Measurements from ENCODE around the gene KMT5B.

The KMT5B gene

GRCh38 chr11:68142441-68143309 lies 70.4 kb downstream of the KMT5B start:
- no peak for DNase-seq

- peak; percentile 27 to 78 for DNase-seq
Measured at GRCh38 chr11:68142028-68142412, 71.1 kb downstream of the KMT5B start.

- no peak for DNase-seq
Measured at GRCh38 chr11:68141246-68142027, 71.7 kb downstream of the KMT5B start.

GRCh38 chr11:68140496-68141245 lies 72.4 kb downstream of the KMT5B start:
- no peak for DNase-seq

DNA sequence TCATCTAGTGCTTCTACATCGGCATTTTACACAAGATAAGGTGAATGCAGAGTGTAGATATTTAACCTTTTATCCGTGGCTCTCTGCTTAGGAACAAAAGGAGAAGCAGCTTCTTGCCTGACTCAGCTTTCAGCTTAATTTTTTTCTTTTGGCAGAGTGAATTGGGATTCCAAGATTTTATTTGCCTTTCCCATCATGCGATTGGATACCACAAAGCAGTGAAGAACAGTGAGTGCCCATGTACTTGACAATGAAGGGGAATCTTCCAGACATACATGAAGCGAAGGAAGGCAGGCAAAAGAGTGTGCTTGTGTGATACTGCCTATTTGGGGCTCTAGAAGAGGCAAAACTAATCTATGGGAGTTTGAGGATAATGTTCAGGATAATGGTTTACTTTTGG lies 74.9 kb downstream of the KMT5B start:
- no peak for DNase-seq

DNA sequence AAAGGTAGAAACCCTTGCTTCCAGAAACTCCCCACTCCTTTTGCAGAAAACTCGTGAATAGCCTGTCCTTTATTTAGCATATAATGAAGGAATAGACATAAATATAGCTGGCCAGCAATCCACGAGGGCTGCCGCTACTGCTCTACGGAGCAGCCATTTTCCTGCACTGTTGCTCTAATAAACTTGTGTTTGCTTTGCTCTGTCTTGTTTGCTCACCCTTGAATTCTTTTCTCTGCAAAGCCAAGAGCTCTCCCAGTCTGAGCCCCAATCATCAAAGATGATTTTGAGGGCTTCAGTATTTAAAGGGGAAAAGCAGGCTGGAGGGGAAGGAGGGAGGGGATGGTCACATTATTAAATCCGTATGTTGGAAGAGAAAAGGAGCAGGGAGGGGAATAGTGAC lies 75.3 kb downstream of the KMT5B start:
- no peak for DNase-seq

DNA sequence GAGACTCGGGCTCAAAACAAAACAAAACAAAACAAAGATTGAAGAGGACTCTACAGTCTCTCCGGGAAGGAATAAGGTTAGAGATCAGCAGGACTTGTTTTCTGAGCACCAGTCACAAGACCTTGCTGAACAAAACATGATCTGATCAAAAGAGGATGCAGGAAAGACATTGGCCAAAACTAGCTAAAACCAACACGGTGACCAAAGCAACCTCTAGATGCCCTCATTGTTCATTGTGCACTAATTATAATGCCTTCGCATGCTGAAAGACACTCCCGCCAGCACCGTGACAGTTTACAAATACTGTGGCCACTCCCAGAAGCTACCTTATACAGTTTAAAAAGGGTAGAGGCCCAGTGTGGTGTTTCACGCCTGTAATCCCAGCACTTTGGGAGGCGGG lies 76.2 kb downstream of the KMT5B start:
- DNase-seq, result no peak

- DNase-seq, result no peak
Measured at GRCh38 chr11:68135161-68135560, 77.9 kb downstream of the KMT5B start.

- no peak for DNase-seq
Measured at GRCh38 chr11:68133761-68134160, 79.3 kb downstream of the KMT5B start.

- DNase-seq, result no peak
Measured at GRCh38 chr11:68130121-68130520, 83.0 kb downstream of the KMT5B start.

DNA sequence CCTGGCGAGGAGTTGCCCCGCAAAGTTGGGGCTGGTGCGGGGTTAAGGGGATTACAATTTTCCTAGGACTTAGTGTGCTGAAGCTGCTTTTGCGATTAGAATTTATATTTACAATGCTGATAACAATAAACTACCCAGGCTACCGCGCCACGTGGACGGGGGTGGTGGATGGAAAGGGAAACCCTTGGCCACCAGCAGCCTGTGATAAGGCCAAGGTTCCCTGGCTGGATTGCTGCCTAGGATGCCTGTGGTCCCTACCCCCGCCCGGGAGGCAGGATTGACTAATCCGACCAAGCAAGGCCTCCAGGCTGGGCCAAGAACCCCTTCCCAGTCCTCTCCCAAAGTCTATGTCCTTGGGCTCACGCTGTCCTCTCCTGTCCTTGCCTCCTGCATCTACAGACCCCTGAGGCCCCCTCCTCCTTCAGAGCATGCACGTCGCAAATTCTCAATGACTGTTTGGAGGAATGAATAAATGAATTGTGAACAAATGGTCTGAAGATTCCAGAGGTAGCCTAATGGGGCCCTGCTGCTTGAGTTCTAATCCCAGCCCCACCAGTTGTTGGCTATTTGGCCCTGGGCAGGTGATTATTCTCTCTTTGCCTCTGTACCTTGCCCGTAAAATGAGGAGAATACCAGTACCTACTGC lies 84.3 kb downstream of the KMT5B start:
- no peak for DNase-seq

DNA sequence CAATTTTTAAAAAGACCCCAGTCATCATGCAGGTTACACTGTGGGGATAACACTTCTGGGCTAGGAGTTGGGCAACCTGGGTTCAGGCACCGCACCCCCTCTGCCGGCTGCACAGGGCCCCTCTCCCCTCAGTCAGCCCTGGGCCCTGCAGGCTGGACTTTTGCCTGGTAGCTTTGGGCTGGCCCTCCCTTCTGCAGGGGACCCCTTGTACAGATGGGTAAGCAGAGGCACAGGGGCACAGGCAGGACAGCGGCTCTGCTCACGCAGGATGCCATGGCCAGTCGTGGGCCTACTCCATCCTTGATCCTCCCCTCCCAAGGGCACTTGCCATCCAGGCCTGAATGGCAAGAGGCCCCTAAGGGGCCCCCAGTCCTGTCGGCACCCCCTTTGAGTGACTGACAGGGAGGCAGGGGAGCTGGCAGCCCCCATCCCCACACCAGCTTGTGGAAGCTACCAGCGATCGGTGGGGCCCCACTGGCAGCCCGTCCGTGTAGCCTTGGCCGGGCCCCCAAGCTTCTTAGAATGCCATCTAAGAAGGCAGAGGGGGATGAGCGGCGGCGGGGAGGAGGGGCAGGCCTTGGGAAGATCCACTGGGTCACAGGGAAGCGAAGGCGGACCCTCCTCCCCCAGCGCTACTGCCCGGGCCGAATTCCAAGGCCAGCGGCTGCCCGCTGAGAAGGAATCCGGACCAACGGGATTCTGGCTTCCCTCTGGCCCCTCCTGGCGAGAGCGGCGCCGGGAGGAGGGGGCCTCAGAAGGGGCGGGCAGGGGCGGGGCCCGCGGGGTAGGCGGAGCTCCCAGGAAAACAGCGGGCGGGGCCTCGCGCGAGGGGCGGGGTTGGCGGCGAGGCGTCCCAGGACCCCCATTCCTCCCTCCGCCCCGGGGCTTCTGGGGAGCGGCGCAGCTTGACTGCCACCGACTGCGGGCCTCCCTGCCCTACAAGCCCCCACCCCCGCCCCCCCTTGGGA lies 85.1 kb downstream of the KMT5B start:
- DNase-seq, result no peak

GRCh38 chr11:68125164-68125563 lies 87.9 kb downstream of the KMT5B start:
- DNase-seq, result no peak

DNA sequence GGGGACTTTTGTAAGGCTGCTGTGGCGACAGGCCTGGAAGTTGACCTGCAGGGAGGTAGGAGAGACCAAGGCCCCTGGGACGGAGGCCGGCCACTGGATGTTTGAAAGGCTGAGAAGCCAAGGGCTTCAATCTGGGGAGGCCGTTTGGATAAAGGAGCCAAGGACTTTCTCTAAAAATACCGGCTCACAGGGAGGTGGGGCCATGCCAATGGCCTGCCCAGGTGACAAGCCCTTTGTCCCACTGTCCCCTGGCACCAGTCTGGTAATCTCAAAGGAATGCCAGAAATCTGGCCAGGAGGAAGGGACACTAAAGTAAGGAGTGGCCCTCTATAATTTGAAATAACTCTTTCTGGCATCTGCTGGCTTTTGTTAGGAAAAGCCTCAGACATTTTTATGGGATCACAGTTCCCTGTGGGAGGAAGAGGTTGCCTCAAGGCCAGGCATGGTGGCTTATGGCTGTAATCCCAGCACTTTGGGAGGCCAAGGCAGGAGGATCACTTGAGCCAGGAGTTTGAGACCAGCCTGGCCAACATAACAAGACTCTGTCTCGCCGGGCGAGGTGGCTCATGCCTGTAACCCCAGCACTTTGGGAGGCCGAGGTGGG lies 90.1 kb downstream of the KMT5B start:
- no peak for DNase-seq

DNA sequence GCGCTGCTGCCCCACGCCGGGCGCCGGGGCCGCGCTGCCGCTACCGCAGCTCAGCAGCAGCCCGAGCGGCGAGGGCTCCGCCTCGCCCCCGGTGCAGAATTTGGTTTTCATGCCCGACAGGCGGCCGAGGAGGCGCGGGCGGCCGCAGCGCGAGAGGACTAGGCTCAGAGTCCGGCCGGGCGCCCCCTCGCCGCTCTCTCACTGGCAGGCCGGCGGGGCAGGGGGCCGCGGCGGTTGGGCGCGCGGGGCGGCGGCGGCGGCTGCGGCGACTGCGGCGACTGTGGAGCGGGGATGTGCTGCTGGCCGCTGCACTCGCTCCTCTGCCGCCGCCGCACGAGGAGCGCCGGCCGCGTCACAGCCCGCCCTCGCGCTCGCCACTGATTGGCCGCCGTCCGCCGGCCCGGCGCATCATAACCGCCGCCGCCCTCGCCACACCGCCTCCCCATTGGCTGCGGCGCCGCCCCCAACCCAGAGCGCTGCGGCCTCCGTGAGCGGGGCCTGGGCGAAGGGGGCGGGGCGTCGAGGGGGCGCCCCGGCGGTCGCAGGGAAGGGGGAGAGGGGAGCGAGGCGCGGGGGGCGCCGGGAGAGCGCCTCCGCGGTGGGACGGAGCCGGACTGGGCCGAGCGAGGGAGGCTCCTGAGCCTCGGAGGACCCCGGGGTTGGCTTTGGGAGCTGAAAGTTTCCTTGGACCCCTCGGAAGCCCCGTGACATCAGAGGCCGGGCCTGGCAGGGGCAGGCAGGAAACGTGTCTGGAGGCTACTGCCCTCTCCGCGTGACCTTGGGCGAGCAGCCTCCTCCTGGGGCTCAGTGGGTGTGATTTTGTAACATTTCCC lies 91.8 kb downstream of the KMT5B start, which contains the start of gene CHKA:
Gene CHKA, minus strand, starts transcription at position 322 of the 833 bp plus-strand sequence. Its CDS starts 211 bp downstream, at position 111.
- DNase-seq, result peak; percentile 72 to 78

DNA sequence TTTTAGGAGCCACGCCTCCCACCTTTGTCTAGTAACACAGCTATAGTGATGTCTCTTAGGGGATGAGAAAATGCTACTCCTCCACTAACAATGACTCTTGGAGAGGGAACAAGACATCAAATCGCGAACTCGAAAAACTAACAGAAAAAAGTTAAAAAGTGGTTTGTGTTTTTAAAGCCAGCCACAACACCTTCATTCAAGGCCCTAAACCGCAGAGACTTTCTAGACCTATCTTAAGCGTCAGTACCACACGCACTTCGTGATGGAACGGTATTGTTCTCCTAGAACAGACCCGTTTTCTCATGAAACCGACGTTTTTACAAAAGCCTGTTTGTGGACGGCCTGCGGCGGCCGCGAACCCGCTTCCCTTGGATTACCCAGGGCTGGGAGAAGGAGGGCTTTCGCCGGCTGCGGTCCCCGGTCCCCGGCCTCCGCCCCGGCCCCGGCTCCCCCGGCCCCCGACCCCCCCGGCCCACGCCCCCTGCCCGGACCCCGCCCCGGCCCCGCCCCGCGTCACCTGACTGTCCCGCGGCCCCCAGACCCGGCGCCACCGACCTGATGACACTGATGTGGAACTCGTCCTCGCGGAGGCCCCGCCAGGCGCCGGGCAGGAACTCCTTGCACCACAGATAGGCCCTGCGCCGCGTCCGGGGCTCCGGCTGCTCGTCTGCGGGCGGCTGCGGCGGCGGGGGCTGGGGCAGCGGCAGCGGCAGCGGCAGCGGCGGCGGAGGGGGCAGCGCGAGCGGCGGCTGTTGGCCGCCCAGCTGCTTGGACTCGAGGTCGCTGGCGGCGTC lies 92.6 kb downstream of the KMT5B start:
- no peak for DNase-seq

- DNase-seq, result peak in 1 of 2 donors; percentile 42
Measured at GRCh38 chr11:68118706-68119448, 94.2 kb downstream of the KMT5B start.

DNA sequence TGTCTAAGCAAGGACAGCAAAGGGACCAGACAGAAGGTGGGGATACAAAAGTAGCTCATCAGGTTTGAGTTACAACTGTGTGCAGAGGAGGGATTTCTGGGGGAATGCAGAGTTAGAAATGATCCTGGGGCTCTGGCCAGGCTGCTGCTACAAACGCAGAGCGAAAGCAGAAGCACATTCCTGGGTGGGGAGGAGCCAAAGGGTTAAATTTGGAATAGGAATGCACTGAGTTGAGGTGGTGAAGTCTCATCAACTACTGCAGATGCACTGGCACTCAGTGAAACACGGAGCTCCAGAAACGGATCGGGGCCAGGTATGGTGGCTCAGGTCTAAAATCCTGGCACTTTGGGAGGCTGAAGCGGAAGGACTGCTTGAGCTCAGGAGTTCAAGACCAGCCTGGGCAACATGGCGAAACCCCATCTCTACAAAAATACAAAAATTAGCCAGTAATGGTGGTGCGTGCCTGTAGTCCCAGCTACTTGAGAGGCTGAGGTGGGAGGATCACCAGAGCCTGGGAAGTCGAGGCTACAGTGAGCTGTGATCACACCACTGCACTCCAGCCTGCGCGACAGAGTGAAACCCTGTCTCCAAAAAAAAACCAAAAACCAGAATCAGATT lies 95.1 kb downstream of the KMT5B start:
- no peak for DNase-seq

Measured in bone marrow (tissue), 2 donors.